WTC11 (cell line): ENCODE measurements around the gene FA2H. TPM values are rescaled to one million over a fixed set of nuclear protein-coding genes. Genes with fewer than 3 reads are reported as not detected.

Experiments used
- ATAC-seq: fragments of 200-7000 bp; cut with Tn5 transposase; 2 replicates; pipeline ENCODE4 v1.10.0; 2021; ENCODE audit warnings: mild to moderate bottlenecking, moderate library complexity
- CTCF ChIA-PET: fragments of 300-600 bp; sonication (Branson Sonifier 250); formaldehyde crosslinking; loops from one replicate; lab custom pipeline; 2021; ENCODE audit warnings: antibody characterized with exemption; lab: Charles Lee
- POLR2A ChIA-PET: fragments of 350-600 bp; sonication (Branson Sonifier 250); formaldehyde crosslinking; loops from one replicate; lab custom pipeline; 2021; ENCODE audit warnings: antibody characterized with exemption; lab: Charles Lee
- DNase-seq: peaks from one replicate; pipeline ENCODE4 v3.0.0; 2021; ENCODE audit warnings: low spot score
- H3K27ac Mint-ChIP-seq: 2 replicates; pipeline ENCODE4 v1.8.0; 2021; ENCODE audit warnings: mixed read lengths
- H3K27me3 Mint-ChIP-seq: 2 replicates; pipeline ENCODE4 v1.8.0; 2021; ENCODE audit warnings: low read depth, mild to moderate bottlenecking, moderate library complexity, mixed read lengths
- H3K36me3 Mint-ChIP-seq: 2 replicates; pipeline ENCODE4 v1.8.0; 2021; ENCODE audit warnings: mixed read lengths
- H3K4me1 Mint-ChIP-seq: 2 replicates; pipeline ENCODE4 v1.8.0; 2022; ENCODE audit warnings: mixed read lengths
- H3K4me3 Mint-ChIP-seq: 2 replicates; pipeline ENCODE4 v1.8.0; 2021; ENCODE audit warnings: mild to moderate bottlenecking, moderate library complexity, mixed read lengths
- H3K9me3 Mint-ChIP-seq: 2 replicates; pipeline ENCODE4 v1.8.0; 2021; ENCODE audit warnings: mixed read lengths
- ATF2 ChIP-seq: sonication (generic); formaldehyde crosslinking; IDR thresholded peaks from 2 replicates; pipeline ENCODE4 v1.8.1; 2022; ENCODE audit warnings: low read depth, missing genetic modification reagents, borderline replicate concordance
- ATF6 ChIP-seq: sonication (generic); formaldehyde crosslinking; IDR thresholded peaks from 2 replicates; pipeline ENCODE4 v1.8.1; 2023; ENCODE audit warnings: mild to moderate bottlenecking, missing genetic modification reagents
- CDX4 ChIP-seq: fragments of 250-450 bp; sonication (Bioruptor Pico); IDR thresholded peaks from 2 replicates; pipeline ENCODE4 v1.9.0; 2021; ENCODE audit warnings: moderate library complexity, mild to moderate bottlenecking, inconsistent platforms, borderline replicate concordance
- ESRRA ChIP-seq: sonication (generic); formaldehyde crosslinking; IDR thresholded peaks from 2 replicates; pipeline ENCODE4 v1.8.1; 2022; ENCODE audit warnings: mild to moderate bottlenecking, missing genetic modification reagents, borderline replicate concordance
- FOXP4 ChIP-seq: sonication (generic); formaldehyde crosslinking; IDR thresholded peaks from 2 replicates; pipeline ENCODE4 v1.8.0; 2022; ENCODE audit warnings: mild to moderate bottlenecking, missing genetic modification reagents
- GABPB1 ChIP-seq: sonication (generic); formaldehyde crosslinking; IDR thresholded peaks from 2 replicates; pipeline ENCODE4 v1.8.1; 2023; ENCODE audit warnings: mild to moderate bottlenecking, missing genetic modification reagents
- GTF2I ChIP-seq: fragments of 250-450 bp; sonication (Bioruptor Pico); conservative IDR thresholded peaks from 2 replicates; pipeline ENCODE4 v1.4.0; 2021; ENCODE audit warnings: mild to moderate bottlenecking
- NFYB ChIP-seq: sonication (generic); formaldehyde crosslinking; conservative IDR thresholded peaks from 2 replicates; pipeline ENCODE4 v1.8.0; 2022; ENCODE audit warnings: low read depth, missing genetic modification reagents
- NR1H2 ChIP-seq: sonication (generic); formaldehyde crosslinking; IDR thresholded peaks from 2 replicates; pipeline ENCODE4 v1.9.0; 2021; ENCODE audit warnings: mild to moderate bottlenecking, moderate library complexity, missing genetic modification reagents
- NR2C2 ChIP-seq: sonication (generic); formaldehyde crosslinking; IDR thresholded peaks from 2 replicates; pipeline ENCODE4 v1.8.0; 2022; ENCODE audit warnings: mild to moderate bottlenecking, missing genetic modification reagents
- PRDM15 ChIP-seq: sonication (generic); formaldehyde crosslinking; IDR thresholded peaks from 2 replicates; pipeline ENCODE4 v1.8.0; 2022; ENCODE audit warnings: missing genetic modification reagents
- SMAD4 ChIP-seq: sonication (generic); formaldehyde crosslinking; IDR thresholded peaks from 2 replicates; pipeline ENCODE4 v1.8.0; 2022; ENCODE audit warnings: mild to moderate bottlenecking, missing genetic modification reagents
- ZNF121 ChIP-seq: sonication (generic); formaldehyde crosslinking; IDR thresholded peaks from 2 replicates; pipeline ENCODE4 v1.8.0; 2023; ENCODE audit warnings: missing genetic modification reagents
- ZSCAN18 ChIP-seq: fragments of 250-450 bp; sonication (Bioruptor Pico); IDR thresholded peaks from 2 replicates; pipeline ENCODE4 v2.1.2; 2022; ENCODE audit warnings: mild to moderate bottlenecking, moderate library complexity
- total RNA-seq: library from RNA; stranded (reverse); gene quantifications from 3 replicates; pipeline ENCODE4 v1.2.3, GENCODE V29; 2021

FA2H gene
- total RNA-seq, 1 experiment from 2014 or later, result 10.9 TPM

- no peak for TF ChIP-seq PRDM15
- no peak for TF ChIP-seq ESRRA (CRISPR knock-in tag)
- no peak for TF ChIP-seq ZSCAN18 (CRISPR knock-in tag)
These were observed 54.0 kb downstream of the FA2H start (continued) for GRCh38 chr16:74720579-74720978.

- Mint-ChIP-seq H3K4me3 (no peak overlapping the region), H3K27me3 (no peaks in the 10 kb centered on the region), H3K27ac (peak overlapping the region; percentile 72)
- POLR2A ChIA-PET, result no interaction called here
- 0 out of 2 replicates have a peak, but pooled peaks have one; percentile 52 for TF ChIP-seq GTF2I (CRISPR knock-in tag)
- no peak for TF ChIP-seq NR1H2 (CRISPR knock-in tag)
- TF ChIP-seq CDX4 (CRISPR knock-in tag), result no peak
- TF ChIP-seq, all 79 proteins: peak for 1
- Mint-ChIP-seq H3K9me3 (no peaks in the 10 kb centered on the region), H3K36me3 (no peaks in the 10 kb centered on the region), H3K4me1 (no peaks in the 10 kb centered on the region)
- CTCF ChIA-PET, result interaction anchor here (0.9 to 1.9 kb wide), 7 partner anchors 10 to 144 kb away, joined by 4 to 9 read pairs (median 4); partner anchors contain the start of genes FA2H, MLKL and RFWD3
- peak; percentile 60 for ATAC-seq
- no peak for DNase-seq
These were observed 55.6 kb downstream of the FA2H start for GRCh38 chr16:74718741-74719610.

- H3K36me3 Mint-ChIP-seq, result no peaks in the 10 kb centered on the region
- DNase-seq (no peak), ATAC-seq (no peak)
- H3K9me3 Mint-ChIP-seq, result no peaks in the 10 kb centered on the region
- H3K4me1 Mint-ChIP-seq, result no peaks in the 10 kb centered on the region
- no peak overlapping the region for H3K4me3 Mint-ChIP-seq
- H3K27ac Mint-ChIP-seq, result no peak overlapping the region
- TF ChIP-seq ATF2 (CRISPR knock-in tag), result no peak
- TF ChIP-seq NFYB (CRISPR knock-in tag), result no peak
- no peak for TF ChIP-seq GABPB1 (CRISPR knock-in tag)
- no peak for TF ChIP-seq PRDM15
- TF ChIP-seq ATF6 (CRISPR knock-in tag), result no peak
- TF ChIP-seq NR2C2, result no peak
- TF ChIP-seq SMAD4 (CRISPR knock-in tag), result no peak
- no peak for TF ChIP-seq ZNF121 (CRISPR knock-in tag)
- no peak for TF ChIP-seq FOXP4
- ChIA-PET POLR2A (no interaction called here), CTCF (interaction anchor here (0.9 to 4.0 kb wide), 5 partner anchors 9 to 144 kb away, joined by 4 to 28 read pairs (median 7); partner anchors contain the start of genes FA2H and MLKL)
- no peaks in the 10 kb centered on the region for H3K27me3 Mint-ChIP-seq
These were observed 56.5 kb downstream of the FA2H start for GRCh38 chr16:74718140-74718539.
